Testis (tissue), 3 donors: ENCODE data around the gene SAAL1. TPM values are rescaled to one million over a fixed set of nuclear protein-coding genes. Genes with fewer than 3 reads are reported as not detected.

Source experiments
- DNase-seq: peaks from one replicate; pipeline ENCODE4 v3.0.0-alpha.2; 2019
- H3K27ac ChIP-seq, 2 donors: fragments of 200-600 bp; sonication (generic); one replicate each; pipeline ENCODE4 v1.5.1; 2019
- H3K27me3 ChIP-seq: fragments of 200-600 bp; sonication (generic); one replicate; pipeline ENCODE4 v1.5.1; 2019
- H3K36me3 ChIP-seq: fragments of 200-600 bp; sonication (generic); one replicate; pipeline ENCODE4 v1.5.1; 2017; ENCODE audit warnings: low read depth; ENCODE audit errors: missing control alignments
- H3K4me1 ChIP-seq: fragments of 200-600 bp; sonication (generic); one replicate; pipeline ENCODE4 v1.5.1; 2019
- H3K4me3 ChIP-seq, 2 donors: fragments of 200-600 bp; sonication (generic); one replicate each; pipeline ENCODE4 v1.5.1; 2017 to 2019
- H3K9me3 ChIP-seq: fragments of 200-600 bp; sonication (generic); one replicate; pipeline ENCODE4 v1.5.1; 2017
- POLR2A ChIP-seq: fragments of 450-650 bp; IDR thresholded peaks from one replicate; pipeline ENCODE4 v1.6.1; 2017; ENCODE audit warnings: antibody characterized with exemption, mild to moderate bottlenecking, moderate library complexity
- WGBS, 2 donors: methylation state at CpG; one replicate each; pipeline ENCODE4 v1.1.5; 2018; 5-methylcytosine and 5-hydroxymethylcytosine counted together
- intact Hi-C: fragments of 100-400 bp; cut with DNase I; formaldehyde crosslinking; loops from one replicate; pipeline ENCODE4 v1.15.1; 2023; ENCODE audit warnings: low total_unique reads
- polyA plus RNA-seq: library from polyadenylated mRNA; stranded (reverse); fragments of 350-450 nt; fragmentation: Illumina TruSeq; extraction: RNeasy Lipid Tissue Mini Kit (QIAGEN cat#74804); gene quantifications from one replicate; pipeline ENCODE4 v1.2.3, GENCODE V29; 2014; ENCODE audit warnings: low read depth, low replicate concordance; ENCODE audit not compliant: insufficient read depth
- total RNA-seq, 2 donors: library from RNA; depleted of rRNA; stranded (reverse); fragments of >200 nt; gene quantifications; one replicate each; pipeline ENCODE4 v1.2.3, GENCODE V29; 2016
- TF ChIP-seq, protein P1 (sequence below), 3 experiments: fragments of 450-650 bp in 2 of 3; fragments of 200-600 bp in 1 of 3; sonication (generic) in 1 of 3; IDR thresholded peaks; one replicate each; pipeline ENCODE4 v1.5.1; 2016 to 2019; ENCODE audit warnings: antibody characterized with exemption in 3 of 3, mild to moderate bottlenecking in 2 of 3, moderate library complexity in 1 of 3

SAAL1 gene
- total and polyA plus RNA-seq, 3 donors from 2014 or later, result 21.8 to 29.8 (median 29.0) TPM

DNA sequence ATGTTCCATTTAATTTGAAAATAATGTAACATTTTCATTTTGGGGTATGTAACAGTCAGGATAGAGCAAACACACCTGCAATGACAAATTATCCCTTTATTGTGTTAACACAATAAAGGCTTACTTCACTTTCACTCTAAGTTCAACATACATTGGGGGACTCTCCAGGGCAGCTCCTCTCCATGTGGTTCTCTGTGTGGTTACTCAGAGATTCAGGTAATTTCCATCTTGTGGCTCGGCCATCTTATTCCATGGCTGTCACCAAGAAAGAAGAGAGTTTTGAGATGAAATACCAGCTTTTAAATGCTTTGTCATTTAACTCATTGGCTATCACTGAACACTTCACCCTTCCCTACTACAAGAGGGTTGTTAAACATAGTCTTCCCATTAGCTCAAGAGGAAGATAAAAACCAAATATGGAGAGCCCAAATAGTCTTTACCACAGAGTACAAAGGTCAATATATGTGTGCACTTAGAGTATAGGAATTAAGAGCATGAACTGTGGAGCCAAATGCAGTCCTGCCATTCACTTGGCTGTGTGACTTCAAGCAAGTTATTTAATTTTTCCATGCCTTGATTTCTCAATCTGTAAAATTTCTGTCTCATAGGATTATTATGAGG lies 49.2 kb downstream of the SAAL1 start:
- 93 to 100% methylated on average over 1 of the region's 1 CpG for whole genome bisulfite sequencing, 2 donors
- no peak for DNase-seq
- no peaks in the 10 kb centered on the region for H3K4me1 ChIP-seq
- intact Hi-C loops, result no loop called here
- H3K27ac ChIP-seq, result no peak overlapping the region
- no peak overlapping the region for H3K4me3 ChIP-seq
- no peaks in the 10 kb centered on the region for H3K9me3 ChIP-seq
- TF ChIP-seq, protein P1, sequence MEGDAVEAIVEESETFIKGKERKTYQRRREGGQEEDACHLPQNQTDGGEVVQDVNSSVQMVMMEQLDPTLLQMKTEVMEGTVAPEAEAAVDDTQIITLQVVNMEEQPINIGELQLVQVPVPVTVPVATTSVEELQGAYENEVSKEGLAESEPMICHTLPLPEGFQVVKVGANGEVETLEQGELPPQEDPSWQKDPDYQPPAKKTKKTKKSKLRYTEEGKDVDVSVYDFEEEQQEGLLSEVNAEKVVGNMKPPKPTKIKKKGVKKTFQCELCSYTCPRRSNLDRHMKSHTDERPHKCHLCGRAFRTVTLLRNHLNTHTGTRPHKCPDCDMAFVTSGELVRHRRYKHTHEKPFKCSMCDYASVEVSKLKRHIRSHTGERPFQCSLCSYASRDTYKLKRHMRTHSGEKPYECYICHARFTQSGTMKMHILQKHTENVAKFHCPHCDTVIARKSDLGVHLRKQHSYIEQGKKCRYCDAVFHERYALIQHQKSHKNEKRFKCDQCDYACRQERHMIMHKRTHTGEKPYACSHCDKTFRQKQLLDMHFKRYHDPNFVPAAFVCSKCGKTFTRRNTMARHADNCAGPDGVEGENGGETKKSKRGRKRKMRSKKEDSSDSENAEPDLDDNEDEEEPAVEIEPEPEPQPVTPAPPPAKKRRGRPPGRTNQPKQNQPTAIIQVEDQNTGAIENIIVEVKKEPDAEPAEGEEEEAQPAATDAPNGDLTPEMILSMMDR (IDR thresholded peaks at IDR 0.05), result no peak
- TF ChIP-seq POLR2A, result no peak
- H3K27me3 ChIP-seq, result no peaks in the 10 kb centered on the region
- no peaks in the 10 kb centered on the region for H3K36me3 ChIP-seq

DNA sequence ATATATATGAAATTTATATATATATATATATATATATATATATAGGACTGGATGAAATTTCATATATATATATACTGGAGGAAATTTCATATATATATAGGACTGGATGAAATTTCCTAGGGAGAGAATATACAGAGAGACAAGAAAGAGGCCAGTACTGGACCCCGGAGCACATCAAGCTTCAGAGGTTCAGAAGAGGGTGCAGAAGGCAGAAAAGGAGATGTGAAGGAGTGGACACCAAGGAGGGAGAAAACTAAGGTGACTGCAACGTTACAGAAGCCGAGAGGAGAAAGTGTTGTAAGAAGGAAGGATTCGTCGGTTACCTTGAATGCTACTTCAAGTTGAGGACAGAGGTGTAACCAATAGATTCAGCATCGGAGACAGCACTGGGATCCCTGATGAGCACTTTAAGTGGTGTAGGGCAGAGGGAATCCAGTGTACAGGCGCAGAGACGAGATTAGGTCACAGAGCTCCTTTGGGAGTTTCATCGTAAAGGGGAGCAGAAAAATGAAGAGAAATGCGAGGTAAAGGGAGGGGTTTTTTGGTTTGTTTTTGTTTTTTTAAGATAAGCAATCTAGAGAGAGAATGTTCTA lies 51.3 kb downstream of the SAAL1 start:
- TF ChIP-seq, protein P1 (IDR thresholded peaks at IDR 0.05), result no peak
- no peak for TF ChIP-seq POLR2A
- no peaks in the 10 kb centered on the region for H3K9me3 ChIP-seq
- intact Hi-C loops, result no loop called here
- H3K36me3 ChIP-seq, result no peaks in the 10 kb centered on the region
- no peak overlapping the region for H3K4me3 ChIP-seq
- H3K27ac ChIP-seq, result no peak overlapping the region
- no peaks in the 10 kb centered on the region for H3K4me1 ChIP-seq
- WGBS, 2 donors, result 85 to 88% methylated on average over 10 of the region's 10 CpGs
- DNase-seq, result no peak
- H3K27me3 ChIP-seq, result no peaks in the 10 kb centered on the region

DNA sequence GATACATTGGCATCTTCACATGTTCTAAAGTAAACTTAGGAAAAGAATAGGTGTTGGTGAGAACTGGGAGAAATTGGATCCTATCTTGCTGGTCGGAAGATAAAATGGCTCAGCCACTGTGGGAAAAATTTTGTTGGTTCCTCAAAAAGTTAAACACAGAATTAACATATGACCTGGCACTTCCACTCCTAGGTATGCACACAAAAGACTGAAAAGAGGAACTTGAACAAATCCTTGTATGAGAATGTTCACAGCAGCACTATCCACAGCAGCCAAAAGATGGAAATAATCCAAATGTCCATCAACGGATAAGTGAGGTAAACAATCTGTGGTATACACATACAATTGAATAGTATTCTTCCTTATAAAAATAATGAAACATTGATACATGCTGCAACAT lies 55.0 kb downstream of the SAAL1 start:
- Histone ChIP-seq H3K27ac (no peak overlapping the region), H3K9me3 (no peaks in the 10 kb centered on the region), H3K36me3 (no peaks in the 10 kb centered on the region), H3K27me3 (no peaks in the 10 kb centered on the region), H3K4me3 (no peak overlapping the region), H3K4me1 (no peaks in the 10 kb centered on the region)
- 78 to 93% methylated on average over 2 of the region's 2 CpGs for WGBS, 2 donors
- intact Hi-C loops, result no loop called here
- DNase-seq, result no peak
- TF ChIP-seq POLR2A, result no peak
- TF ChIP-seq, protein P1 (IDR thresholded peaks at IDR 0.05), result no peak

DNA sequence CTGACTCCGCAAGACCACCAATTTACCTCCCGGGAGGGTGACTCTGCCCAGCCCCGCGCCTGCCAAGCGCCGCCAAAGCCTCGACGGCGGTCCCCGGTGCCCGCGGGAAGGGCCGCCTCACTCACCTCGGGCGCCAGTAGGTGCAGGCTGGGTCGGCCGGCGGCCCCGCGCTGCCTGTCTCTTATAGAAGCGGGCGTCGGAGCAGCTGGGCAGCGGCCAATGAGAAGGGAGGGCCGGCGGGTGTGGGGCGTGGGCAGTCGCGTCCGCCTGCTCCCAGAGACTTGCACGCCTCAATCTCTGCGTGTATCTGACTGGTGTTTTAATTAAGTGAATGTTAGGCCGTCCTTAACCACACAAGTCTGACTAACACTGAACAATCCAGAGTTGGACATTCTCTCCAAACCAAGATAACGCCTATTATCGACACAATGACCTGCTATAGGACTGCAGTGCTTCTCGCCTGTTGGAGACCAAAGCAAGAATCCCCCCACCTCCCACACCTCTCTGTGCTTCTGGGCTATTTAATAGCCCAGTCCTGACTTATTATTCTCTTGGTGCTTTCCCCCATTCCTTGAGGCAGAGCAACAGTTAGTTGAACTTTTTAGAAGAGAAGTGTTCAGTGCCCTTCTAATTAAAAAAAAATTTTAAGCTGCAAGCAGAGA lies 59.6 kb downstream of the SAAL1 start, which contains the start of gene TPH1:
TSS of gene TPH1 (minus strand) at position 154 of the 662 bp plus-strand sequence. CDS start 5,507 bp downstream, outside the sequence.
- H3K36me3 ChIP-seq, result no peaks in the 10 kb centered on the region
- DNase-seq, result peak; percentile 57
- no peaks in the 10 kb centered on the region for H3K4me1 ChIP-seq
- WGBS, 2 donors, result 1 to 5% methylated on average over 13 to 36 of the region's 36 CpGs
- H3K4me3 ChIP-seq, result peak within 1 kb of the TSS in 1 of 2 donors; percentile 40
- intact Hi-C loops, result no loop called here
- TF ChIP-seq, protein P1 (IDR thresholded peaks at IDR 0.05), result no peak
- no peak for TF ChIP-seq POLR2A
- no peak within 1 kb of the TSS for H3K27ac ChIP-seq
- no peaks in the 10 kb centered on the region for H3K9me3 ChIP-seq
- no peaks in the 10 kb centered on the region for H3K27me3 ChIP-seq
